GM13977 (cell line): ENCODE results near the gene CEP170B.
A peak's percentile ranks its signal among the peaks of the same experiment; 100 is the strongest.

Experiments
- DNase-seq: peaks from one replicate; pipeline ENCODE4 v3.0.0; 2012; ENCODE audit warnings: low spot score
- CTCF ChIP-seq: IDR thresholded peaks from 2 replicates; pipeline ENCODE4 v1.5.1; 2012; ENCODE audit warnings: mild to moderate bottlenecking, control low read depth; ENCODE audit not compliant: insufficient read depth; ENCODE audit errors: extremely low read depth, missing control alignments
- in situ Hi-C: fragments of 300-500 bp; cut with MboI; formaldehyde crosslinking; loops from one replicate; pipeline ENCODE4 v1.12.0; 2022; ENCODE audit warnings: low sequenced_read_pairs, low pct_unique_long_range_greater_than_20kb, mixed read lengths, inconsistent platforms; ENCODE audit not compliant: unreplicated experiment

The CEP170B gene

GRCh38 chr14:104863923-104864266 lies 1.2 kb upstream of the CEP170B start:
- in situ Hi-C loops, result no loop called here
- DNase-seq, result no peak
- no peak for TF ChIP-seq CTCF

GRCh38 chr14:104864267-104865080 lies 594 bp upstream of the CEP170B start:
- DNase-seq, result no peak
- in situ Hi-C loops, result no loop called here
- peak; percentile 2 for TF ChIP-seq CTCF

GRCh38 chr14:104865631-104866441 lies 768 bp downstream of the CEP170B start:
- no peak for TF ChIP-seq CTCF
- in situ Hi-C loops, result no loop called here
- DNase-seq, result no peak

- TF ChIP-seq CTCF, result no peak
- in situ Hi-C loops, result no loop called here
- no peak for DNase-seq
These were observed 1.6 kb downstream of the CEP170B start for GRCh38 chr14:104866451-104867370.

GRCh38 chr14:104867371-104868059 lies 2.4 kb downstream of the CEP170B start:
- in situ Hi-C loops, result no loop called here
- TF ChIP-seq CTCF, result no peak

More at GRCh38 chr14:104867371-104868059, 2.4 kb downstream of the CEP170B start:
- DNase-seq, result no peak
